K562 treated with DMSO at 1 percent for 12 hours (cell line): ENCODE results near the gene HLA-DQA1. TPM values are rescaled to one million over a fixed set of nuclear protein-coding genes. Genes with fewer than 3 reads are reported as not detected.

Source experiments
- total RNA-seq: library from RNA; unstranded; fragments of 300-600 nt; gene quantifications from 2 replicates; pipeline ENCODE4 v1.2.3, GENCODE V29; 2022; ENCODE audit not compliant: insufficient read depth

Gene HLA-DQA1
- not detected in 2 replicates for total RNA-seq

GRCh38 chr6:32637219-32637880, at the start of gene HLA-DQA1:
TSS of gene HLA-DQA1 (plus strand) at chr6:32637406. CDS start at chr6:32637459, 53 bp downstream.

GRCh38 chr6:32589596-32590449, 47.4 kb upstream of the HLA-DQA1 start, which contains the start of gene HLA-DRB1:
TSS of gene HLA-DRB1 (minus strand) at chr6:32589848. CDS start at chr6:32589742, 106 bp downstream.

GRCh38 chr6:32666420-32667300, 29.5 kb downstream of the HLA-DQA1 start, which contains the start of gene HLA-DQB1:
TSS of gene HLA-DQB1 (minus strand) at chr6:32666657. CDS start at chr6:32666607, 50 bp downstream.

Other genes starting within 250 kb of the HLA-DQA1 start
- not detected in 2 replicates for gene BTNL2, start 230.2 kb upstream of the HLA-DQA1 start, total RNA-seq
- gene HLA-DRA, start 197.5 kb upstream of the HLA-DQA1 start, total RNA-seq = not detected in 2 replicates
- not detected in 2 replicates for gene HLA-DRB5, start 107.1 kb upstream of the HLA-DQA1 start, total RNA-seq
- gene HLA-DRB1, start 47.6 kb upstream of the HLA-DQA1 start, total RNA-seq = not detected in 2 replicates
- not detected in 2 replicates for gene HLA-DQB1, start 29.3 kb downstream of the HLA-DQA1 start, total RNA-seq
- gene HLA-DQA2, start 104.0 kb downstream of the HLA-DQA1 start, total RNA-seq = not detected in 2 replicates
- gene HLA-DQB2, start 126.1 kb downstream of the HLA-DQA1 start, total RNA-seq = not detected in 2 replicates
- gene HLA-DOB, start 179.6 kb downstream of the HLA-DQA1 start, total RNA-seq = 0.86 and 2.0 TPM in 2 replicates
- 23.1 and 30.2 TPM in 2 replicates for gene TAP2, start 201.3 kb downstream of the HLA-DQA1 start, total RNA-seq
- 20.9 and 27.9 TPM in 2 replicates for gene PSMB8, start 206.6 kb downstream of the HLA-DQA1 start, total RNA-seq
- 16.2 and 24.6 TPM in 2 replicates for gene TAP1, start 216.3 kb downstream of the HLA-DQA1 start, total RNA-seq
- 46.8 and 54.1 TPM in 2 replicates for gene PSMB9, start 216.8 kb downstream of the HLA-DQA1 start, total RNA-seq